ENCODE data around the gene VSIG8.

VSIG8 gene

DNA sequence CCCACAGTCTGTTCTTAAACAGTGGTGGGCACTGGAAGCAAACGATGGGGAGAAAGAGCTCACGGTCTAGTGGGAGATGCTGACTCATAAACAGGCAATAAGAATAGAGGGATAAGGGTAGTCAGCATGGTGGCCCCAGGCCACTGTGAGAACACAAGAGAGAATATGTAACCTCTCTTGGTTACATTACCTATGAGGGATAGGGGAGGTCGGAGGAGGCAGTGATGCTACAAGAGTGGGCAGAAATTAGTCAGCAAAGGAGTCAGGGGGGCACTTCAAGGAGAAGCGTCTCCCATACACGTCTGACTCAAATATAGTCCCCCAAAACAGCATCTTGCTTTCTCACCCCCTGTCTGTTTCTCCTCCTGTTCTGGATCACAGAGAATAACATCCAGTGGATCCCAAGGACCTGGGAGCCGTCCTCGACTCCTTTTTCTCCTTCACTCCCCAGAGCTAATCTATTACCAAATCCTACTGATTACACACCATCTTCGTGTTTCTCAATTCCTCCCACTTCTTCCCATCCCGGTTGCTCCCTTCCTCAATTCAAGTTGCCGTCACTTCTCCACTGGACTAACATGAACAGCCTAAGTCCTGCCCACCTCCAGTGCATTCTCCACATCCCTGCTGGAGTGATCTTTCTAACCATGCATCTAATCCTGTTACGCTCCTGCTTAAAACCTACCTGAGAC, 33.7 kb downstream of the VSIG8 start:
- DNase-seq = no peak

DNA sequence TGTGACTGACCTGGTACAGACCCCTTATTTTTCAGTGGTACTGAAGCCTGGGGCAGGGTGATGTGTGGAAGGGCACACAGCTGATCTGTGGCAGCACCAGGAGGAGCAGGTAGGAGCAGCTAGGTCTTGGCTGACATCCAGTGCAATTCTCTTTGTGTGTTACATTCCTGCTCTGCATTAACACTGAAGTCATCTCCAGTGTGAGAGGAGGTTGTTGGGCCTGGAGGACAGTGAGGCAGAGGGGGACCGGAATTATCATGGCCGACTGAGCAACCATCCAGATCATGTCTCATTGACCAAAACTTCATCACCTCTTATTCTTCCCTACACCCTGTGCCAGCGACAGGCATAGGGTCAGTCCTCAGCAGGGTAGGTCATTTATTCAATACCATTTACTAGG, 34.3 kb downstream of the VSIG8 start:
- no peak for DNase-seq

DNA sequence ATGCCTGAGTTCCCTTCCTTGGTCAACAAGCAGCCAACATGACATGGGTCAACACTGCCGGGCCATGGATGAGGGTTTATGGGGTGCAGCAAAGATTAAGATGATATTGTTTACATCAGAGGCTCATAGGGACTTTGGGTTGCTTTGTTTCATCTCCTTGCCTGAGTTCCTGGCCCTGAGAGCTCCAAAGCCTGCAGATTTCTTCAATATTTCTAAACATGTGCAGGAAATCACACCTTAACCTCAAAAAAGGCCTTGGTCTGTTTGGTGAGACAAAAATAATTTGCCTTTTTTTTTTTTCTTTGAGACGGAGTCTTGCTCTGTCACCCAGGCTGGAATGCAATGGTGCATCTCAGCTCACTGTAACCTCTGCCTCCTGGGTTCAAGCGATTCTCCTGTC, 34.9 kb downstream of the VSIG8 start:
- no peak for DNase-seq

DNA sequence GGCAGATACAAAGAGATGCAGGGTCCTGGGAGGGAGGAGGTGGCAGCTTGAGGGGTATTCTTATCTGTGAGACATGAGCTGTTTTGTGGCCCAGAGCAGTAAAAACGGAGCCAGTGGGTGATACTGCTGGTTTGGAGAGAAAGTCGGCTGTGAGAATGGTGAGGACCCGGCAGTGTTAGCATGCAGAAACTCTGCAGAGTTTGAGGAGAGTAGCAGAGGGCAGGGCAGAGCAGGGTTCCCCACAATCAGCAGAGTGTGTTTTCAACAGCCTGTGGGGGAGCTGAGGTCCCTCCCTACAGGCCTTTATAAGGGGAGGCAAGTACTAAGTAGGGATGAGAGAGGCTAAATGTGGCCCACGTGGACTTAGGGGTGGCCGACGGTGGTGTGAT, 35.4 kb downstream of the VSIG8 start:
- no peak for DNase-seq

DNA sequence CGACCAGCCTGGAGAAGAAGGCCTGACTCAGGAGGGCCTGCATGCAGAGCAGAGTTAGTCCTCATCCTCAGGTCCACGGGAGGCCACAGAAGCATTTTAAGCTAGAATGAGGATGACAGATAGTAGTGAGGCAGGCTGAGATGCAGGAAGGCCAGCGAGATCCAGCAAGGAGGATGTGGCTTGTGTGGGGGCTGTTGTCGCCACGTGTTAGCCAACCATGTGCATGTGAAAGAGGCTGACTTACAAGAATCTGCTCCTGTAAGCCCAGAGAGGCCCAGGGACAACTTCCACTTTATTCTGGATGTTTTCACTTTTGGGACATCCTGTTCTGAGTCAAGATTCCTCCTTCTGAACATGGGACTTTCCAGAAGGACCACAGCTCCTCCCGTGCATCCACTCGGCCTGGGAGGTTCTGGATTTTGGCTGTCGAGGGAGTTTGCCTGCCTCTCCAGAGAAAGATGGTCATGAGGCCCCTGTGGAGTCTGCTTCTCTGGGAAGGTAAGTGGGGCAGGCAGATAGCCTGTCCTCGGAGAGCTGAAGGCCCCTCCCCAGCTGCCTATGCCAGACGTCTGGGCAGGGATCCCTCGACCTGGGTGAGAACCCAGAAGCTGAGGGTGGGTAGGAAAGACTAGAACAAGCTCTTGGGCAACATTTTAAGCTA, 35.9 kb downstream of the VSIG8 start, which contains the start of gene SLAMF8:
TSS of gene SLAMF8 (plus strand) at position 433 of the 661 bp plus-strand sequence. CDS start at position 459, 26 bp downstream.
- DNase-seq = no peak

DNA sequence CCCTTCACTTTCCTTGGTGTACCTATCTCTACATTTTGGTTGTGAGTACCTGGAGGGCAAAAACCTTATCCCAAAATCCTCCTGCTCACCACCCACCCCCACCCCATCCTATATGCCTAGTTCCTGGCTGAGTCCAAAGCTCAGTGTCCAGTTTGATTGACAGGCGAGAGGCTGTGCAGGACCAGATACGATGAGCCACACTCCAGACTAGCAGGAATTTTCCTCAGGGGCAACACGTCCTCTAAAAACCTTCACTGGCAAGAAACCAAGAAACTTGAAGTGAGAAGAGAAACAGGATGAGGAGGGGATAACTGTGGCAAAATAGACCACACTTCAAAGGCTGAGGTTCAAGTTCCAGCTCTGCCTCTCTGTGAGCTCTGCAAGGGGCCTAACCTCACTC, 36.9 kb downstream of the VSIG8 start:
- DNase-seq = no peak

DNA sequence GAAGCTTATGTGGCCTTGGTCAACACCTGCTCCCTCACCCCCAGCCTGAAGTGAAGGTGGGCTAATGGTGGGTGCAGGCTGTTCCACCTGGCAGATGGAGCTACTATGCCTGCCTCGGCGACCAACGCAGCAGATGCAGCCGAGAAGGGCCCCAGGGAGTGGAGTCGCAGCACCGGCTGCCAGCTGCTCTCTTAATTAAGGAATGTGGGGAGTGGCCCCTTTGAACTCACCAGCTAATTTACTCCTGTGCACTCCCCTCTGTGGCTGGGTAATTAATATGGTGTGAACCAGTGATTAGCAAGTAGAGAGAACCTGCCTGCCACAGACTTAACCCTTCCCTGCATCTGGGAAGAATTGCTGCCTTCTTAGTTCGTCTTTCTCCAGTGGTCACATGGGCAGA, 39.1 kb downstream of the VSIG8 start:
- DNase-seq = peak; percentile 73

DNA sequence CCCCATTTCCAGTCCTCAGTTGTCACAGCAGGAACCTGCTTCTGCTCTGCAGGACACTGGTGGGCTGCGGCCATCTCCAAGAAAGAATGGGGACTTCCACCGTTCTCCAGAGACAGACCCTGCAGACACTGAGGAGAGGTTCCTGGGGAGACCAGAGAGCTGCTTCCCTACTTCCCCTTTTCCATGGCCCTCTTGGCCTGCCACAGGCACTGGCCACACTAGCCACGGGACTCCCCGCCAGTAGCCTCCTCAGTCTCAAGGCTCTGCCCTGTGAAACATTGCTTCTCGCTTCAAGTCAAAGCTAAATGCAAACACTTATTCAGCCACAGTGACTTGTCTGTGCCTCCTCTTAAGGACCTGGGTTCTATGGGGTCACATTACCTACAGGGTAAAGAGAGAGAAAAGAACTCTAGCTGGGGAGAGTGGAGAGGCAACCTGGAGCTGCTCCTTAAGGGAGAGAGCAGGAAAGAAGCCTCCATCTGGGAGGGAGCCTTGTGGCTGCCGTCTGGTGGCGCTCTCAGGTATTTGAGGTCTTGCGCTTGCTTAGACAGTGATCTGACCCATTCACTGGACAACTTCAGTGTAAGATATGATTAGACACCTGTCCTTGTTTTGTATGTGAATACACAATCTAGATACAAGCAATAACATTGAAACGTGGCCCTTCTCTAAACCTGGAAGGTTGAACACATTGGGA, 41.1 kb downstream of the VSIG8 start:
- no peak for DNase-seq

DNA sequence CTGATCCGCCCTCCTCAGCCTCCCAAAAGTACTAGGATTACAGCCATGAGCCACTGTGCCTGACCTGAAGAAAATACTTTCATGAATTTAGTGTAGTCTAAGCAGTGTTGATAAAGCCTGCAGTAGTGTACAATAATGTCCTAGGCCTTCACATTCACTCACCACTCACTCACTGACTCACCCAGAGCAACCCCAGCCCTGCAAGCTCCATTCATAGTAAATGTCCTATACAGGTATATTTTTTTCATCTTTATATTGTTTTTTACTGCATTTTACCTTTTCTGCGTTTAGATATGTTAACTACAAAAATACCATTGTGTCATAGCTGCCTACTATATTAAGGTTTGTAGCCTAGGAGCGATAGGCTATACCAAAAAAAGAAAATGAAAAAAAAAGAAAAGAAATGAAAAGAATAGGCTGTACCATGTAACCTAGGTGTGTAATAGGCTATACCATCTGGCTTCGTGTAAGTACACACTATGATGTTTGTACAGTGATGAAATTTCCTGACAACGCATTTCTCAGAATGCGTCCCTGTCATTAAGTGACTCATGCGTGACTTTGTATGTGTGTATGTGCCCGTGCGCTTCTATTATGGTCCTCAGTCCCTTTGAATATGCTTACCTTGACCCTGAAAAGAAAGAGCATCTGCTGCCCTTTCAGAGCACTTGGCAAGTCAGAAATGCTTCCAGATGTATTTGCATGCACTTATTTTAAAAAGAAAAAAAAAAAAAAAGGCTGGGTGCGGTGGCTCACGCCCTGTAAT, 45.0 kb downstream of the VSIG8 start:
- no peak for DNase-seq

DNA sequence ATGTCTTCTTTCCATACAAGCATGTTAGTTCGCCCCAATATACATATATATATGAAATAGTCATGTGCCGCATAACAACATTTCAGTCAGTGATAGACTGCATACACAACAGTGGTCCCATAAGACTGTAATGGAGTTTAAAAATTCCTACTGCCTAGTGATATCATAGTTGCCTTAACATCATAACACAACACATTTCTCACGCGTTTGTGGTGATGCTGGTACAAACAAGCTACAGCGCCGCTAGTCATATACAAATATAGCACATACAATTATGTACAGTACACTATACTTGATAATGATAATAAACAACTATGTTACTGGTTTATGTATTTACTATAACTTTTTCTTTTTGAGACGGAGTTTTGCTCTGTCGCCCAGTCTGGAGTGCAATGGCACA, 46.5 kb downstream of the VSIG8 start:
- no peak for DNase-seq

DNA sequence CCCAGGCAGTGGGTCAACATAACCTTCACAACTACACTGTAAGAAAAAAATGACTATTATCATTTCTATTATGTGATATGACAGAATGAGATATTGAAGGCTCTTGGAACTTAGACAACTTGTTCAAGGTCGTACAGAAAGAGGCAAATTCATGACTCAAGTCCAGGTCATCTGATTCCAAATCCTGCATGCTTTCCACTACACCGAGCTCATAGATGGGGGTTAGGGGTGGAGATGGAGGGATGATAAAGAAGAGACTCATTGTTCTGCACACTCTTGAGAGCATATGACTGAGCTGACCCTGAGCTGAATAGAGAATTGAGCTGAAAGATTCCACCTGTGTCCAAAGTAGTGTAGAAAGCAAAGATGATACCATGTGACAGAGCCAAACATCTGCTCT, 57.5 kb downstream of the VSIG8 start:
- no peak for DNase-seq
